ENCODE results near the gene RASD2.
A peak's percentile ranks its signal among the peaks of the same experiment; 100 is the strongest.

RASD2 gene

GRCh38 chr22:35518811-35519210 lies 21.8 kb upstream of the RASD2 start:
- Histone ChIP-seq H3K27ac (ENCODE audit: low read depth, low read length) (no peak overlapping the region), H3K4me3 (ENCODE audit: low read depth, low read length) (no peak overlapping the region), H4K91ac (ENCODE audit: low read depth, low read length) (no peak overlapping the region), H3K14ac (ENCODE audit: low read length) (no peak overlapping the region), H2AFZ (ENCODE audit: insufficient read depth, low read length, poor library complexity) (no peak overlapping the region), H4K12ac (ENCODE audit: low read depth, low read length) (no peak overlapping the region), H3K79me2 (ENCODE audit: control insufficient read depth, insufficient read depth, low read length, poor library complexity) (no peaks in the 10 kb centered on the region), H2AK5ac (ENCODE audit: low read length) (no peak overlapping the region), H3K9ac (ENCODE audit: low read length) (no peak overlapping the region), H3K23ac (ENCODE audit: low read length) (no peak overlapping the region), H3K36me3 (ENCODE audit: control insufficient read depth in 1 of 2, insufficient read depth in 2 of 2, low read length in 2 of 2) (no peaks in the 10 kb centered on the region), H4K8ac (ENCODE audit: low read depth, low read length) (no peak overlapping the region), H3K27me3 (ENCODE audit: insufficient read depth, low read length) (no peaks in the 10 kb centered on the region), H3K4me2 (ENCODE audit: low read length) (no peak overlapping the region), H3K79me1 (ENCODE audit: low read length) (no peaks in the 10 kb centered on the region), H2BK5ac (ENCODE audit: low read depth, low read length, poor library complexity) (no peak overlapping the region), H3K4me1 (ENCODE audit: control insufficient read depth in 1 of 2, insufficient read depth in 2 of 2, low read length in 2 of 2) (no peaks in the 10 kb centered on the region), H3K9me3 (ENCODE audit: insufficient read depth, low read depth, low read length) (peaks cover 3% of the 10 kb centered on the region), H2BK120ac (ENCODE audit: insufficient read depth, low read length, poor library complexity) (no peak overlapping the region), H3K4ac (ENCODE audit: low read depth, low read length) (no peak overlapping the region), H3K18ac (ENCODE audit: low read length) (no peak overlapping the region), H2BK12ac (ENCODE audit: low read length) (no peak overlapping the region)
- DNase-seq = no peak
- no CpG with 5 or more reads among the region's 7 CpGs for WGBS (ENCODE audit: extremely low coverage, insufficient coverage, insufficient read length)

GRCh38 chr22:35519306-35520000 lies 21.2 kb upstream of the RASD2 start:
- Histone ChIP-seq H3K4me2 (ENCODE audit: low read length) (no peak overlapping the region), H3K9ac (ENCODE audit: low read length) (no peak overlapping the region), H3K27me3 (ENCODE audit: insufficient read depth, low read length) (no peaks in the 10 kb centered on the region), H2BK12ac (ENCODE audit: low read length) (no peak overlapping the region), H2BK120ac (ENCODE audit: insufficient read depth, low read length, poor library complexity) (no peak overlapping the region), H3K79me1 (ENCODE audit: low read length) (no peaks in the 10 kb centered on the region), H3K18ac (ENCODE audit: low read length) (no peak overlapping the region), H3K4me1 (ENCODE audit: control insufficient read depth in 1 of 2, insufficient read depth in 2 of 2, low read length in 2 of 2) (no peaks in the 10 kb centered on the region), H3K79me2 (ENCODE audit: control insufficient read depth, insufficient read depth, low read length, poor library complexity) (no peaks in the 10 kb centered on the region), H3K27ac (ENCODE audit: low read depth, low read length) (no peak overlapping the region), H3K9me3 (ENCODE audit: insufficient read depth, low read depth, low read length) (peaks cover 3% of the 10 kb centered on the region), H4K91ac (ENCODE audit: low read depth, low read length) (no peak overlapping the region), H2AK5ac (ENCODE audit: low read length) (no peak overlapping the region), H3K14ac (ENCODE audit: low read length) (no peak overlapping the region), H3K23ac (ENCODE audit: low read length) (no peak overlapping the region), H2BK5ac (ENCODE audit: low read depth, low read length, poor library complexity) (no peak overlapping the region), H3K36me3 (ENCODE audit: control insufficient read depth in 1 of 2, insufficient read depth in 2 of 2, low read length in 2 of 2) (no peaks in the 10 kb centered on the region), H3K4ac (ENCODE audit: low read depth, low read length) (no peak overlapping the region), H3K4me3 (ENCODE audit: low read depth, low read length) (no peak overlapping the region), H4K12ac (ENCODE audit: low read depth, low read length) (no peak overlapping the region), H4K8ac (ENCODE audit: low read depth, low read length) (no peak overlapping the region), H2AFZ (ENCODE audit: insufficient read depth, low read length, poor library complexity) (no peak overlapping the region)
- WGBS (ENCODE audit: extremely low coverage, insufficient coverage, insufficient read length) = no CpG with 5 or more reads among the region's 9 CpGs
- DNase-seq = no peak

GRCh38 chr22:35521358-35522224 lies 19.0 kb upstream of the RASD2 start:
- H3K79me2 ChIP-seq (ENCODE audit: control insufficient read depth, insufficient read depth, low read length, poor library complexity) = no peaks in the 10 kb centered on the region
- H2BK12ac ChIP-seq (ENCODE audit: low read length) = no peak overlapping the region
- no peaks in the 10 kb centered on the region for H3K79me1 ChIP-seq (ENCODE audit: low read length)
- no peak overlapping the region for H4K8ac ChIP-seq (ENCODE audit: low read depth, low read length)
- DNase-seq = peak in 1 of 2 donors; percentile 60
- H2AFZ ChIP-seq (ENCODE audit: insufficient read depth, low read length, poor library complexity) = no peak overlapping the region
- H4K91ac ChIP-seq (ENCODE audit: low read depth, low read length) = no peak overlapping the region
- H3K27me3 ChIP-seq (ENCODE audit: insufficient read depth, low read length) = no peaks in the 10 kb centered on the region
- no peak overlapping the region for H3K4me3 ChIP-seq (ENCODE audit: low read depth, low read length)
- no peak overlapping the region for H3K18ac ChIP-seq (ENCODE audit: low read length)
- H3K23ac ChIP-seq (ENCODE audit: low read length) = no peak overlapping the region
- H2BK5ac ChIP-seq (ENCODE audit: low read depth, low read length, poor library complexity) = no peak overlapping the region
- no peak overlapping the region for H3K4ac ChIP-seq (ENCODE audit: low read depth, low read length)
- H4K12ac ChIP-seq (ENCODE audit: low read depth, low read length) = no peak overlapping the region
- H3K27ac ChIP-seq (ENCODE audit: low read depth, low read length) = no peak overlapping the region
- H3K9me3 ChIP-seq (ENCODE audit: insufficient read depth, low read depth, low read length) = peaks cover 3% of the 10 kb centered on the region
- H3K9ac ChIP-seq (ENCODE audit: low read length) = no peak overlapping the region
- no peaks in the 10 kb centered on the region for H3K36me3 ChIP-seq (ENCODE audit: control insufficient read depth in 1 of 2, insufficient read depth in 2 of 2, low read length in 2 of 2)
- no peak overlapping the region for H3K4me2 ChIP-seq (ENCODE audit: low read length)
- H3K14ac ChIP-seq (ENCODE audit: low read length) = no peak overlapping the region
- WGBS (ENCODE audit: extremely low coverage, insufficient coverage, insufficient read length) = no CpG with 5 or more reads among the region's 16 CpGs
- no peak overlapping the region for H2AK5ac ChIP-seq (ENCODE audit: low read length)
- no peaks in the 10 kb centered on the region for H3K4me1 ChIP-seq (ENCODE audit: control insufficient read depth in 1 of 2, insufficient read depth in 2 of 2, low read length in 2 of 2)
- no peak overlapping the region for H2BK120ac ChIP-seq (ENCODE audit: insufficient read depth, low read length, poor library complexity)

GRCh38 chr22:35522225-35523149 lies 18.1 kb upstream of the RASD2 start:
- no peak overlapping the region for H2AFZ ChIP-seq (ENCODE audit: insufficient read depth, low read length, poor library complexity)
- H3K79me2 ChIP-seq (ENCODE audit: control insufficient read depth, insufficient read depth, low read length, poor library complexity) = no peaks in the 10 kb centered on the region
- H3K4me3 ChIP-seq (ENCODE audit: low read depth, low read length) = no peak overlapping the region
- H3K9me3 ChIP-seq (ENCODE audit: insufficient read depth, low read depth, low read length) = peaks cover 3% of the 10 kb centered on the region
- no peak overlapping the region for H2AK5ac ChIP-seq (ENCODE audit: low read length)
- no CpG with 5 or more reads among the region's 12 CpGs for WGBS (ENCODE audit: extremely low coverage, insufficient coverage, insufficient read length)
- H3K4me1 ChIP-seq (ENCODE audit: control insufficient read depth in 1 of 2, insufficient read depth in 2 of 2, low read length in 2 of 2) = no peaks in the 10 kb centered on the region
- no peak overlapping the region for H4K8ac ChIP-seq (ENCODE audit: low read depth, low read length)
- H2BK12ac ChIP-seq (ENCODE audit: low read length) = no peak overlapping the region
- no peak overlapping the region for H3K9ac ChIP-seq (ENCODE audit: low read length)
- H3K4me2 ChIP-seq (ENCODE audit: low read length) = no peak overlapping the region
- H2BK120ac ChIP-seq (ENCODE audit: insufficient read depth, low read length, poor library complexity) = no peak overlapping the region
- no peak overlapping the region for H3K18ac ChIP-seq (ENCODE audit: low read length)
- no peaks in the 10 kb centered on the region for H3K36me3 ChIP-seq (ENCODE audit: control insufficient read depth in 1 of 2, insufficient read depth in 2 of 2, low read length in 2 of 2)
- H3K14ac ChIP-seq (ENCODE audit: low read length) = no peak overlapping the region
- H2BK5ac ChIP-seq (ENCODE audit: low read depth, low read length, poor library complexity) = no peak overlapping the region
- no peak overlapping the region for H4K12ac ChIP-seq (ENCODE audit: low read depth, low read length)
- H3K4ac ChIP-seq (ENCODE audit: low read depth, low read length) = no peak overlapping the region
- no peaks in the 10 kb centered on the region for H3K79me1 ChIP-seq (ENCODE audit: low read length)
- H3K27ac ChIP-seq (ENCODE audit: low read depth, low read length) = no peak overlapping the region
- H4K91ac ChIP-seq (ENCODE audit: low read depth, low read length) = no peak overlapping the region
- DNase-seq = peak in 1 of 2 donors; percentile 38
- no peak overlapping the region for H3K23ac ChIP-seq (ENCODE audit: low read length)
- H3K27me3 ChIP-seq (ENCODE audit: insufficient read depth, low read length) = no peaks in the 10 kb centered on the region
